GM10248 (cell line): Measurements from ENCODE around the gene PGP.

ENCODE experiments used
- CTCF ChIA-PET: fragments of 300-600 bp; sonication (Branson Sonifier 250); formaldehyde crosslinking; extraction: SDS; loops from one replicate; lab custom pipeline; 2021; ENCODE audit warnings: antibody characterized with exemption; lab: Yijun Ruan, JAX
- POLR2A ChIA-PET: fragments of 350-650 bp; sonication (Branson Sonifier 250); formaldehyde crosslinking; extraction: SDS; loops from one replicate; lab custom pipeline; 2020; ENCODE audit warnings: antibody characterized with exemption; lab: Yijun Ruan, JAX
- DNase-seq: peaks from one replicate; pipeline ENCODE4 v3.0.0; 2012; ENCODE audit errors: extremely low spot score
- CTCF ChIP-seq: IDR thresholded peaks from 2 replicates; pipeline ENCODE4 v1.5.1; 2012; ENCODE audit warnings: mild to moderate bottlenecking, low read depth; ENCODE audit errors: extremely low read depth, missing control alignments, control extremely low read depth

PGP gene

GRCh38 chr16:2199095-2199494 is 15.5 kb downstream of the PGP start:
- CTCF ChIA-PET, result interaction anchor here (1.3 to 1.6 kb wide), 2 partner anchors 53 to 302 kb away, joined by 3 read pairs; no protein-coding TSS in a partner anchor
- POLR2A ChIA-PET, result interaction anchor here (1.4 kb wide), 1 partner anchor 44 kb away, joined by 3 read pairs; the partner anchor contains the start of gene TRAF7
- TF ChIP-seq CTCF, result no peak
- no peak for DNase-seq

GRCh38 chr16:2198283-2198682 is 16.4 kb downstream of the PGP start:
- POLR2A ChIA-PET, result interaction anchor here (1.4 kb wide), 1 partner anchor 43 kb away, joined by 3 read pairs; the partner anchor contains the start of gene TRAF7
- no peak for DNase-seq
- no peak for TF ChIP-seq CTCF
- CTCF ChIA-PET, result interaction anchor here (1.3 kb wide), 1 partner anchor 54 kb away, joined by 3 read pairs; no protein-coding TSS in a partner anchor

GRCh38 chr16:2197765-2198164 is 16.9 kb downstream of the PGP start:
- DNase-seq, result no peak
- ChIA-PET POLR2A (interaction anchor here (1.4 to 1.6 kb wide), 2 partner anchors 42 kb away, joined by 3 read pairs; partner anchors contain the start of gene TRAF7), CTCF (no interaction called here)
- no peak for TF ChIP-seq CTCF

- DNase-seq, result no peak
- CTCF ChIA-PET, result no interaction called here
- POLR2A ChIA-PET, result interaction anchor here (1.6 kb wide), 1 partner anchor 42 kb away, joined by 3 read pairs; the partner anchor contains the start of gene TRAF7
- TF ChIP-seq CTCF, result no peak
Measured at GRCh38 chr16:2196981-2197511, 17.6 kb downstream of the PGP start.

- ChIA-PET POLR2A (interaction anchor here (0.5 to 1.6 kb wide), 2 partner anchors 41 to 242 kb away, joined by 3 to 6 read pairs; partner anchors contain the start of gene TRAF7), CTCF (interaction anchor here (1.9 to 2.1 kb wide), 2 partner anchors 14 to 37 kb away, joined by 5 read pairs; no protein-coding TSS in a partner anchor)
- no peak for TF ChIP-seq CTCF
- peak; percentile 48 for DNase-seq
Measured at GRCh38 chr16:2196162-2196980, 18.3 kb downstream of the PGP start, which contains the start of gene CASKIN1. TSS of gene CASKIN1 (minus strand) at chr16:2196605. CDS start at chr16:2196432, 173 bp downstream.

- DNase-seq, result no peak
- CTCF ChIA-PET, result interaction anchor here (0.7 to 2.2 kb wide), 22 partner anchors 8 to 317 kb away, joined by 3 to 20 read pairs (median 5); partner anchors contain the start of genes ECI1 and MLST8
- POLR2A ChIA-PET, result interaction anchor here (0.5 to 3.3 kb wide), 2 partner anchors 41 to 243 kb away, joined by 6 to 14 read pairs; partner anchors contain the start of gene TRAF7
- no peak for TF ChIP-seq CTCF
Measured at GRCh38 chr16:2195322-2196161, 19.1 kb downstream of the PGP start.
